DMS53 treated with DMSO at 0.1 percent for 48 hours (cell line): ENCODE measurements around the gene DPYD.
"Not testable (repeated sequence)": the region's sequence is repeated elsewhere in the genome, so short reads cannot be mapped to it uniquely, and the experiment has no call there.

Source experiments
- DNase-seq: peaks from one replicate; lab custom pipeline; 2025; ENCODE audit not compliant: unreplicated experiment; lab: John Stamatoyannopoulos, UW

The DPYD gene

GRCh38 chr1:97243973-97244560, 676.8 kb downstream of the DPYD start:
- peak; percentile 70 for DNase-seq

- no peak for DNase-seq
These were observed 682.0 kb downstream of the DPYD start for GRCh38 chr1:97238816-97239215.

- DNase-seq = not testable (repeated sequence)
These were observed 689.5 kb downstream of the DPYD start for GRCh38 chr1:97231354-97231753.

GRCh38 chr1:97212671-97213070, 708.2 kb downstream of the DPYD start:
- DNase-seq = no peak

- no peak for DNase-seq
These were observed 710.5 kb downstream of the DPYD start for GRCh38 chr1:97210307-97210706.

- DNase-seq = no peak
These were observed 711.4 kb downstream of the DPYD start for GRCh38 chr1:97209381-97209957.

GRCh38 chr1:97207868-97208267, 713.0 kb downstream of the DPYD start:
- no peak for DNase-seq

GRCh38 chr1:97204468-97204867, 716.4 kb downstream of the DPYD start:
- DNase-seq = no peak

- DNase-seq = no peak
These were observed 718.1 kb downstream of the DPYD start for GRCh38 chr1:97202481-97203380.

GRCh38 chr1:97201641-97202040, 719.2 kb downstream of the DPYD start:
- no peak for DNase-seq

- DNase-seq = no peak
These were observed 720.2 kb downstream of the DPYD start for GRCh38 chr1:97200595-97200994.

- no peak for DNase-seq
These were observed 723.9 kb downstream of the DPYD start for GRCh38 chr1:97196825-97197516.

GRCh38 chr1:97192872-97193572, 727.8 kb downstream of the DPYD start:
- DNase-seq = peak; percentile 16

GRCh38 chr1:97190326-97190725, 730.5 kb downstream of the DPYD start:
- no peak for DNase-seq

- no peak for DNase-seq
These were observed 734.5 kb downstream of the DPYD start for GRCh38 chr1:97186381-97186780.

GRCh38 chr1:97174039-97174704, 746.7 kb downstream of the DPYD start:
- DNase-seq = no peak

- DNase-seq = no peak
These were observed 750.5 kb downstream of the DPYD start for GRCh38 chr1:97170300-97170699.

GRCh38 chr1:97168056-97168455, 752.8 kb downstream of the DPYD start:
- no peak for DNase-seq

GRCh38 chr1:97167246-97167645, 753.6 kb downstream of the DPYD start:
- no peak for DNase-seq

GRCh38 chr1:97166626-97167025, 754.2 kb downstream of the DPYD start:
- DNase-seq = no peak
